GM21737 (cell line): ENCODE measurements around the gene NOTCH1.
"Not testable (repeated sequence)": the region's sequence is repeated elsewhere in the genome, so short reads cannot be mapped to it uniquely, and the experiment has no call there.

ENCODE experiments used
- ATAC-seq: cut with Tn5 transposase; IDR thresholded peaks from one replicate; pipeline ENCODE4 v1.9.1; 2021; ENCODE audit warnings: mild to moderate bottlenecking, moderate library complexity; ENCODE audit not compliant: unreplicated experiment

The NOTCH1 gene

GRCh38 chr9:136579650-136580219 is 33.9 kb upstream of the NOTCH1 start:
- not testable (repeated sequence) for ATAC-seq

GRCh38 chr9:136578915-136579649 is 33.2 kb upstream of the NOTCH1 start:
- ATAC-seq, result no peak

GRCh38 chr9:136578626-136578914 is 32.7 kb upstream of the NOTCH1 start:
- ATAC-seq, result no peak

- ATAC-seq, result no peak
These were observed 32.2 kb upstream of the NOTCH1 start for GRCh38 chr9:136577941-136578625.

- no peak for ATAC-seq
These were observed 30.4 kb upstream of the NOTCH1 start for GRCh38 chr9:136576269-136576626.

- no peak for ATAC-seq
These were observed 29.9 kb upstream of the NOTCH1 start for GRCh38 chr9:136575626-136576268.

GRCh38 chr9:136574606-136575005 is 28.8 kb upstream of the NOTCH1 start:
- not testable (repeated sequence) for ATAC-seq

GRCh38 chr9:136572828-136573625 is 27.2 kb upstream of the NOTCH1 start:
- ATAC-seq, result no peak

GRCh38 chr9:136572003-136572827 is 26.4 kb upstream of the NOTCH1 start:
- ATAC-seq, result no peak

- no peak for ATAC-seq
These were observed 25.7 kb upstream of the NOTCH1 start for GRCh38 chr9:136571531-136571930.

GRCh38 chr9:136570916-136571315 is 25.1 kb upstream of the NOTCH1 start:
- ATAC-seq, result no peak

- no peak for ATAC-seq
These were observed 24.5 kb upstream of the NOTCH1 start for GRCh38 chr9:136570191-136570845.

GRCh38 chr9:136569526-136570148 is 23.8 kb upstream of the NOTCH1 start:
- no peak for ATAC-seq

- ATAC-seq, result no peak
These were observed 22.6 kb upstream of the NOTCH1 start for GRCh38 chr9:136568288-136569081.

GRCh38 chr9:136567651-136568287 is 21.9 kb upstream of the NOTCH1 start:
- no peak for ATAC-seq

- ATAC-seq, result no peak
These were observed 21.1 kb upstream of the NOTCH1 start for GRCh38 chr9:136566901-136567300.

GRCh38 chr9:136566553-136566895 is 20.7 kb upstream of the NOTCH1 start:
- no peak for ATAC-seq
